NOMO-1 (cell line): Measurements from ENCODE around the gene OSTM1.
A peak's percentile ranks its signal among the peaks of the same experiment; 100 is the strongest.

Experiments used
- DNase-seq, 2 experiments: peaks; one replicate each; lab custom pipeline; 2025; ENCODE audit not compliant: unreplicated experiment in 2 of 2; lab: John Stamatoyannopoulos, UW

OSTM1 gene

DNA sequence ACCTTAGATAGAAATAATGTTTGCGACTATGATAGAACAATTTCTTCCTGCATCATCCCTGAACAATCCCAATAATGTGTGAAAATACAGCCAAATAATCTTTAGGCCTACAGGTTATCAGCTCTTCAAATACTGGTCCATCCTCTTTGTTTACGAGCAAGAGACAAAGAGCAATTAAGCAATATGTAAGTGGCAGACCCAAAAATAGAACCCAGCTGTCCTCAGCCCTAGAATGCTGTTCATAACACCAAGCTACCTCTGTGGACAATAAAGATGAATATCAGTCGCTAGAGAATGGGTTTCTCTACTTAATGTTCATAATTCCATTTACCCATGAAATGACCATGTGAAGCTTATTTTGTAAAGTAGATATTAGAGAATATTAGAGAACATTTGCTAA, 28.4 kb upstream of the OSTM1 start:
- no peak for DNase-seq

DNA sequence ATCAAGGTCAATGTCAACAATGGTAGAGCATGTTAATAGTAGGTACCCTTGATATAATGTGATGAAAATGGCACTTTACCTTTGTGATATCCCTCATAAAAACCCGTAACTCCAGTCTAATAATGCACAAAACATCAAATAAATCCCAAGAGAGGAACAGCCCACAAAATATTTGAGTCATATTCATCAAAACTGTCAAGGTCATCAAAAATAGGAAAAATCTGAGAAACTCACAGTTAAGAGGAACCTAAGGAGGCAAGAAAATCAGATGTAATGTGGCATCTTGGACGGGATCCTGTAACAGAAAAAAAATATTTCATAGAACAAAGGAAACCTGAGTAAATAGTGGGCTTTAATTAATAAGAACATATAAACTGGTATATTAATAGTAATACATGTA, 25.5 kb upstream of the OSTM1 start:
- DNase-seq: no peak

DNA sequence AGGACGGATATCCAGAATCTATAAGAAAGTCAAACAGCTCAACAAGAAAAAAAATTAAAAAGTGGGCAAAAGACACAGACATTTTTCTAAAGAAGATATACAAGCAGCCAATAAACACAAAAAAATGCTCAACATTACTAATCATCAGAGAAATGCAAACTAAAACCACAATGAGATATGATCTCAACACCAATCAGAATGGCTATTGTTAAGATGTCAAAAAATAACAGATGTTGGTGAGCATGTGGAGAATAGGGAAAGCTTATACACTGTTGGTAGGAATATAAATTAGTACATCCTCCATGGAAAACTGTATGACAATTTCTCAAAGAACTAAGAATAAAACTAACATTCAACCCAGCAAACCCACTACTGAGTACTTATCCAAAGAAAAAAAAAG, 23.3 kb upstream of the OSTM1 start:
- DNase-seq: no peak

DNA sequence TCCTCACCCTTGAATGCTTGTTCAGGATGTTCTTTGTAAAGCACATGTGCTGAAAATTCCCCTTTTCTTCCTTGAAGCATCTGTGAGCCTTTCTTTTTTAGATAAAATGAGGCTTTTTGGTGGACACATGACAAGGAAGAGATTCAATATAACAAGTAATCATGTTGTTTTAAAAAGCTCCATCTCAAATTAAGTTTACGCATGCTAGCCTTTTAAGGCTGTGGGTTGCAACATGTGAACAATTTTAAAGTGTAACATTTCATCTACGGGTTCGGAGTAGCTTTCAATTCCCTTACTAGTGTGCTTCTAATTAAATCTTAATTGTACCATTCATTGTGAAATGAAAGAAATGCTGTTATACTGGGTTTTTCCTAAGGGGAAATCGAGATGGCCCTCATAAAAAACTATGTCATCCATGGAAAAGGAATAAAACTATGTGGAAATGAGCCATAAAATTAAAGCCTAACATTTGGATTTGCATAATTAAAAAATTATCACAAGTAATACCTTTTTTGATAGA, 19.3 kb upstream of the OSTM1 start:
- DNase-seq: no peak

DNA sequence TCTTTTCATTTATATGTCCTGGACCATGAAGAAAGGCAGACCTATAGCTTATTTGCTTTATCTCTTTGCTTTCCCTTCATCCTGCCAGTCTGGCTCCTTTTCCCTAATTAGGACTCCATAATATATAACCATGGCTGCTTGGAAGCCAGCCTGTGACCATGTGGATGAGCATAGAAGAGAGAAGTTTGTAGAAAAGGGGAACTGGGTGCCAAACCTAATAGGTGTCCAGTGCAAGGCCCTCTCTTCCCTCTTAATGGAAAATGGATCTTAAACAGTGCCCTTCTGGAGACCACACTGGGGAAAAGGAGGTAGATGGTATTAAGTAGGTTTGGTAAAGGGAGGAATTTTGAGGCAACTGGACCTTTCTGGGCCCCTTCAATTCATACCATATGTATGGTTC, 16.7 kb upstream of the OSTM1 start:
- peak in 1 of 2 experiments; percentile 5 for DNase-seq

DNA sequence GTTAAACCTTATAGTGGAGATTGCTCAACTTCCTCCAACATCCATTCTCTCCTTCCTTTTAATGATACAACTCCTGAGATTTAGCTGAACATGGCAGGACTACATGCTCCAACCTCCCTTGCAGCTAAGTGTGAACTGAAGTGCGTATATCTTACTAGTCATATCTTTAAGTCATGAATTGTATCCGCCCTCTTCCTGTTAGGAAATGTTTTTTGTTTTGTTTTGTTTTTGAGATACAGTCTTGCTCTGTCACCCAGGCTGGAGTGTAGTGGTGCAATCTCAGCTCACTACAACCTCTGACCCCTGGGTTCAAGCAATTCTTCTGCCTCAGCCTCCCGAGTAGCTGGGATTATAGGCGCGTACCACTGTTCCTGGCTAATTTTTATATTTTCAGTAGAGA, 8.8 kb upstream of the OSTM1 start:
- DNase-seq: no peak

DNA sequence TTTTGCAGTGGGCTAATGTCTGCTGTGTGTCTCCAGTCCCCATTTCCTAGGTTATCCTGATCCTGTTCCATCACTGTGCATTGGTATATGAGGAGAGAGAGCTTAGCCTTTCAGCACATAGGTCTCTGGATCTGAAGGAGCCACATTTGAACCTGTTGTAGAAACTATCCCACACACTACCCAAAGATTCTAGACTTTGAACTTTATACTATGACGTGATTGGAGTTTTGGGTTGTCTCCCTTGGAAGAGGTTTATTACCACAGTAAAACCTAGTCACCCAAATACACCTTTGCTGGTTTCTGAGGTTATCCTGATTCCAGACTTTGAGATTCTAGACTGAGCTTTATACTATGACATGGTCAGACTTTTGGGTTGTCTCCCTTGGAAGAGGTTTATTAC, 8.0 kb upstream of the OSTM1 start:
- DNase-seq: no peak

DNA sequence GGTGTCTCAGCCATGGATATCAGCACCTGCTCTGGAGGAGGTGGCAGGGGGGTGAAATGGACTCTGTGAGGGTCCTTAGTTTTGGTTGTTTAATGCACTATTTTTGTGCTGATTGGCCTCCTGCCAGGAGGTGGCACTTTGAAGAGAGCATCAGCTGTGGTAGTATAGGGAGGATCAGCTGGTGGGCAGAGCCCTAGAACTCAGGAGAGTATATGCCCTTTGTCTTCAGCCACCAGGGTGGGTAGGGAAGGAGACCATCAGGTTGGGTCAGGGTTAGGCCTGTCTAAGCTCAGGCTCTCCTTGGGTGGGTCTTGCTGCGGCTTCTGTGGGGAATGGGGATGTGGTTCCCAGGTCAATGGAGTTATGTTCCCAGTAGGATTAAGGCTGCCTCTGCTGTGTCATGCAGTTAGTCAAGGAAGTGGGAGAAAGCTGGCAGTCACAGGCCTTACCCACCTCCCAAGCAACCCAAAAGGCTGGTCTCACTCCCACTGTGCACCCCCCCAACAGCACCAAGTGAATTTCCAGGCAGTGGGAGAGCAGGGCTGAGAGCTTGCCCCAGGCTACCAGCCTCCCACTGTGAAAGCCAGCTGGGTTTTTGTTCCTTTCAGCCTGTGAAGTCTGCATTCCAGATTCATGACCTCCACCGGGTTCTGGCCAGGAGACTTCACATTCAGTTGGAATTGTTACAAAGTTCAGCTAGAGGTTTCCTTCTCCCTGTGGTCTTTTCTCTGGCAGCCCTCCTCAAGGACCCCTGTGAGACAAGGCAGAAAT, 5.7 kb upstream of the OSTM1 start:
- DNase-seq: no peak

DNA sequence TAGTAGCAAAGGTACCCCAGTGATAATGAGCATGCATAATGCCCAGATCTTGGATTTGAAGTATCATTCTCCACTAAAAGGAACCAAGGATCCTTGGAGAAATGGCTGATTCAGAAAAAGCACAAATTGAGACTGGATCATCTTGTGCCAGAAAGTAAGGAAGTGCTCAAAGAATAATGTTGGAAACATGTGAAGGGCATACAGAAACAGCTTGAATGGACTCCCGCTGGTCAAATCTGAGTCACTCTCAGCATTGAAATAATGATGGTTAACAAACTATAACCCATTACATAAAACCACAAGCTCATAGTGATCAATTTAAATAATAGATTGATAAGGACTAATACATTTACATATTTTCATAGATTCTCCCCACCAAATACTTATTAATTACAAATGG, 3.6 kb upstream of the OSTM1 start:
- DNase-seq: no peak

DNA sequence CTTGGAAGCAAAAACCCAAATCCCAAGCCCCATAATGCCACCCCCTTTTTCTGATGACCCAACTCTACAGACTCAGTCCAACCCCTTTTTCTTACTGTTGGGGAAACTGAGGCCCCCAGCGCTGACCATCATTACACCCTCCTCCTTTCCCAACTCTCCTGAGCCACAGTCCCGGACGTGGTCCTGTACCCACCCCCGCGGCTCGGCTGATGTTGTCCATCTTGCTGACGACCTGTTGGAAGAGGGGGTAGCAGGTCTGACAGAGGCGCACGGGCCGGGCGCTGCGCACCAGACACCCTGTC, 533 bp downstream of the OSTM1 start:
- peak; percentile 5 to 26 for DNase-seq

DNA sequence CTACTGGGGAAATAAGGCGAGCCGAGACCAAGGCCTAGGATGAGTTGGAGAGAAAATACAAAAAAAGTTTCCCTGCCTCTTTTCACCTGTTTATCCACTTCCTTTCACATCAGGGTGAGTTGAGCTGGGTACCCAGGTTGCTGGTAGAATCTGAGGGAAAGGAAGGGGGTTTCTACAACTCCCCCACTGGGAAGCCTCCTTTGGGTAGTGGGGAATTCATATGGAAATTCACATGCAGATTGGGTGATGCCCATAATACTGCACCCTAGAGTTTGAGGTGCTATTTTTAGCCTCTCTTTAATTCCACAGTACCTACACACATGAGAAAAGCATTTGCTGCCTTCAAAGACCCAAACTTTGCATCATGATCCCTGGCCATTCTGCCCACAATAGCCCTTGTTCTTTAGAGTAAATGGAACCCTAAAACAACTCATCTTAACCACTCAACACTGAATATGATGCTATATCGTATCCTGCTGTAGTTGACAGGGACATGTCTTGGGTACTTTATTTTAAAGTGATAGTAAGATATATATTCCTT, 2.7 kb downstream of the OSTM1 start:
- no peak for DNase-seq

DNA sequence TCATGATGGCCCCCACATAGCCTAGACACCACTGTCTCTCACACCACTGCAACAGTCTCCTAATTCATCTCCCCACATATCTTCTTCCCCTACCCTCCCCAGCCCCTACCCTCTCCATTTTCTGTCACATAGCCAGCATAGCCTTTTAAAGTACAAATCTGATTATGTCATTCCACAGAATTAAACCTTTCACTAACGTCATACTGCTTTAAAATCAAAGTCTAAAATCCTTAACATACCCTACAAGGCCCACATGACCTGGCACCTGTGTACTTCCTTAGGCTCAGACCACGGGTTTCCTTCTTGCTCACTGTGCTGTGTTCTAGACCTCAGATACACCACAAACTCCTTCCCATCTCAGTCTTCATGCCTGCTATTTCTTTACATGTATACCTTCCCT, 5.9 kb downstream of the OSTM1 start:
- no peak for DNase-seq

DNA sequence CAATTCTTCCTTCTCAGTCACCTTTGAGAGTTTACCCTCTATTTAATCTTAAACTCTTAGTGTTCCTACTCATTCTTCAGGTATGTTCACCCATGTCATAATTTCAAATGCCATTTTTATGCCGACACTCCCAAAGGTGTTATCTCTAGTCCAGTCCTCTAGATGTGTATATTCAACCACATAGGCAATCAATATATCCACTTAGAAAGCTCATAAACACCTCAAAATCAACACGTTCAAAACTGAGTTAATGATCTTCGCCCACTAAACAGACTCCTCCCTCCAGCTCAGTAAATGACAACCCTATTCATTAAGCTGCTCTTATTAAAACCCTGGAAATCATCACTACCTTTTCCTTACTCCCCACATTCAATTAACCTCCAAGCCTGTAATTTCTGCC, 6.4 kb downstream of the OSTM1 start:
- DNase-seq: no peak

DNA sequence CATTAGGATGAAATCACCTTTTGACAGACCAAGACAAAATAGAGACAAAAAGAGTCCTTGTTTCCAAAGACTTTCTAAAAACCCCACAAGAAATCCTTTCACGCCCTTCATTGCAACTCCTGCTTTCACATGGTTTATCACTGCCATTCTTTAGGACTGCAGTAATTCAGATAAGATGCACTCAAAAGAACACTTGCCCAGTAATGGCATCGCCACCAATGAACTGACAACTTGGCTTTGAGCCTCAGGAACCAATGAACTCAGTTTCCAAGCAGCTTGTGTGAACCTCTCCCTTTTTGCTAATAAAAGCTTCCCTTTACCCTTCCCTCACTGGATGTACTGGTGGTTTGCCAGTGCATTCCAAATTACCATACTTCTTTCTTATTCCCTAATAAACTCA, 21.8 kb downstream of the OSTM1 start:
- DNase-seq: no peak

DNA sequence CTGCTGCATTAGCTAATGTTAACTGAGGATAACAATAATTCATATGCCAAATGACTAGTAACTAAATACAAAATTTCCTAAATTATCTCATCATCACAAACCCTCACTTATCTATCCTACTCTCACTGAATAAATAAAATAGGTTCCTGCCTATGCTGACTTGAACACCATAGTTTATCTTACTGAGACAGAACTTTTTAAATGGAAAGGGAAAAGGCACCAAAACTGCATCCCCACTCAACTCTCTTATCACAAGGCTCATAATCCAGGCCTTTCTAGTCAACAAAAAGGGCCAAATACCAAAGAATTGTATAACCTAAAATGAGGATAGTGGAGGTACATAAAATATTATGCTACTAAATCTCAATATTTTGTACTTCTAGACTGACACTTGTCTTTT, 23.1 kb downstream of the OSTM1 start:
- DNase-seq: no peak

DNA sequence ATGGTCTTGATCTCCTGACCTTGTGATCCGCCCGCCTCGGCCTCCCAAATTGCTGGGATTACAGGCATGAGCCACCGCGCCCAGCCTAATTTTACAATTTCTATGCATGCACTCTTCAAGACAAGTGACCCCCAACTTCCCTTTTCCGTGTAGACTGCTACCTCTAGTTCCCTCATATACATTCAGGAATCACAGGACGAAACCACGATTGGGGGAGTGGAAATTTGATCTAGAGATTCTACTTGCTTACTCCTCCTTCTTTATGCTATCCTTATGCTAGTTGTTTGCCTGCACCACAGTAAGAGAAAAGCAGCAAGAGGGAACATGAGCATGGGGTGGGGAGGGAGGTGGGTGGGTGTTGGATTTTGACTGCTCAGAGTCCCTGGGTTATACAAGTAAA, 34.9 kb downstream of the OSTM1 start:
- no peak for DNase-seq

DNA sequence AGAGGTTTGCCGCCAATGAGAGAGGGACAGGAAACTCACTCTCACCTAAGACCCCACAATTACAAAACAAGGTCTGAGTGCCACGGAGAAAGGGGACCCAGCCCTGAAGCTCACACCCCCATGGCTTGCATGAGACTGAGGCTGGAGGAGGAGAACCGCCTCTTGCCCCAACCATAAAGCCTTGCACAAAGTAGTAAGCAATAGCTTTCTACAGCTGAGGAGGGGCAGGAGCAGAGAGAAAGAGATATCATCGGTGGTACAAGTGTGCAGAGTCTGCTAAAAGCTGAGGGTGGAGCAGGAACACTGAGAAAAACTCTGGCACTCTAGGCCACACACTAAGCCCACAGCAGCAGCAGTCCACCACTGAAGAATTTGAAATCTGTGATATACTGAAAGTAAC, 37.7 kb downstream of the OSTM1 start:
- no peak for DNase-seq

DNA sequence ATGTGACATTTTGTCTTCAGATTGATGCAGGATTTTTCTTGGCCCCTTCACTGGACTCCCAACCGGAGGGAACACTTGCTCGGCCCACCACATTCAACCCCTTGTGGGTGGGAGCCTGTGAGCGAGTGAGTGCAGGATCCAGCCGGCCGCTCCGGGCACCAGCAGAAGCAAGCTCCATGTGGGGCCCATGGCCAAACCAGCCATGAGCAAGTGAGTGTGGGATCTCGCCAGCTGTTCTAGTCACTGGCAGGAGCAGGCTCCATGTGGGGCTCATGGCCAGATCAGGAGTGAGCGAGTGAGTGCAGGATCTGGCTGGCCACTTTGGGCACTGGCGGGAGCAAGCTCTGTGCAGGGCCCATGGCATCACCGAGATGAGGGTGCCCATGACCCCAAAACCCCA, 42.6 kb downstream of the OSTM1 start:
- no peak for DNase-seq

DNA sequence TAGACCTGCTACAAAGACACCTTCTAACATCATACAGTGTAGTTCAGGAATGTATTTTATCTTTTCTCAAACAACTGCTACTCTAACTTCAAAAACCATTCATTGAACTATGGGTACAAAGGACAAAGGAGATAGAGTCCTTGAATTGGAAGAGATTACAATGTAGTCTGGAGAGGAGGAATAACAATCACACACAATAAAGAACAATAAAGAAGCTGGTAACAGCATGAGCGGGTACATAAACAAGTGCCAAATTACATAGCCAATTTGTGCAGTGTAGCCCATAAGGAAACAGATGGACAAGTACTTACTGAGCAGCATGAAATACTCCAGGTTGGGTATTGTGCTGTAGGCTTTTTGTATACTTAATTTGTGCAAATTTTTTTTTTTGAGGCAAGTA, 44.3 kb downstream of the OSTM1 start:
- DNase-seq: no peak

DNA sequence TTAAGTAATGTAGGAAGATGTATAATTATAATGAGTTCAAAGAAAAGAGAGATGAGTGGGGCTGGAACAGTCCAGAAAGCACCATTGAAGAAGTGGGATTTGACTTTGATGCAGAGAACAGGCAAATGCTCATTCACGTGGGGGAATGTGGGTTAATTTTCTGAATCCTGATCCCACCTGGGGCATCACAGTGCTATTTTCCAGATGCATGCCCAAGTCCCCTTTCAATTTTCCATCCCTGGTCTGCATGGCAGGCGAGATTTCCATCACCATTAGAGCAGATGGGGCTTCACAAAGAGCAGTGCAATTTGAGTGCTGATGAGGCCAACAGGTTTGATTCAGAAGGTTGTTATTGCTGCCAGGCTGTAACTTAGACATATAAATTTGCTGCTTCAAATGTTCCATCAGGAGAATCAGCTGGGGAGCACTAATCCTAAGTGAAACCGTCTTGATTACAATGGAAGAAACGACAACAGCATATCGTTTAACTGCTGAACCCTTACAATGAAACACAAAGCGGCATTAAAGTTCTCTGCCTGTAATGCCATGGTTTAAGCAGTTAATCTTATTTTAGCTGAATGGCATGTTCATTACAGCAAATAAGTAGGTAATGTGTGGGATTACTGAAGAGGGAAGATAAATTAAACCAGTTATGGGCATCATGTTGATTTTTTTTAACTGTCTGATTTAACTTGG, 45.2 kb downstream of the OSTM1 start:
- DNase-seq: no peak

DNA sequence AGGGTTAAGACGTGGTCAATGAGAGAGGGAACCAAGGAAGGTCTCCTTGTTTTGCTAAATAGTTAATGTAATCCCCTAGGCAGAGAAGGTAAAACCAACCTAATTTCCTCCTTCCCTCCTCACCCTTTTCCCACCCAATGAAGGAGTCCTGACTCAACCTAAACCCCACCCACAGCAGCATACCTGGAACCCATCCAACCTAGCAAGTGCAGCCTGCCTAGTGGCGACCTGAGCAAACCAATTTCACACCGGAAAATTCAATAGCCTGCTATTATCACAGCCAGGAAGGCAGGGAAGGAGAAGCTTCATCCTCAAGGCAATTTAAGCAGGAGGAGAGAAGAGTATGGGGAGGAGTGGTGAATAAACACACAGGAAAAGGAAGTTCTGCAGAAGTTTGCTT, 46.9 kb downstream of the OSTM1 start:
- DNase-seq: no peak

DNA sequence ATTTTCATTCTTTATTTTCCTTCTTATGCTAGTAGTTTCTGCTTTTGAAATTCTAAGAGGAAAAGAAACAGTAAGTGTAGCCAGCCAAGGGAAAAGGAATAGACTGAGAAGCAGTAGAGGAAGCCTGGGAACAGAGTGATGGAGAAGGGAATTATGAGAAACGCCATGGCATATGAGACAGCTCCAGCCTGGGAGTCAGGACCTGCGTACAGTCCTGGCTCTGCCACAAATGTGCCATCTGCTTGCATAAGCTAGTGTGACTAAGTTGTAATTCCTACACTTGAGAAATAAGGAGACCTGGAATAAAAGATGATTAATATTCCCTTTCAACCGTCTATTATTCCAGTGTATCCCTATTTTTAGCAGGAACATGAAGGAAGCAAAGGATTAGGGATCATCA, 47.5 kb downstream of the OSTM1 start:
- DNase-seq: no peak
